Esophagus muscularis mucosa (tissue), 4 donors: ENCODE data around the gene RAI14.

Experiments used
- EP300 ChIP-seq: sonication (generic); formaldehyde crosslinking; IDR thresholded peaks from one replicate; pipeline ENCODE4 v1.6.1; 2017; ENCODE audit warnings: antibody characterized with exemption
- POLR2A ChIP-seq: fragments of 450-650 bp; IDR thresholded peaks from one replicate; pipeline ENCODE4 v1.6.1; 2017; ENCODE audit warnings: antibody characterized with exemption, moderate library complexity, mild to moderate bottlenecking, low read depth
- POLR2AphosphoS5 ChIP-seq, 2 donors: sonication (generic); formaldehyde crosslinking; IDR thresholded peaks; one replicate each; pipeline ENCODE4 v1.6.1; 2017; ENCODE audit warnings: antibody characterized with exemption in 2 of 2
- TF ChIP-seq, protein P1 (sequence below), 3 experiments: fragments of 200-600 bp in 2 of 3; fragments of 450-650 bp in 1 of 3; sonication (generic) in 2 of 3; IDR thresholded peaks; one replicate each; pipeline ENCODE4 v1.5.1; 2017 to 2019; ENCODE audit warnings: antibody characterized with exemption in 3 of 3, mild to moderate bottlenecking in 2 of 3, moderate library complexity in 1 of 3

DNA sequence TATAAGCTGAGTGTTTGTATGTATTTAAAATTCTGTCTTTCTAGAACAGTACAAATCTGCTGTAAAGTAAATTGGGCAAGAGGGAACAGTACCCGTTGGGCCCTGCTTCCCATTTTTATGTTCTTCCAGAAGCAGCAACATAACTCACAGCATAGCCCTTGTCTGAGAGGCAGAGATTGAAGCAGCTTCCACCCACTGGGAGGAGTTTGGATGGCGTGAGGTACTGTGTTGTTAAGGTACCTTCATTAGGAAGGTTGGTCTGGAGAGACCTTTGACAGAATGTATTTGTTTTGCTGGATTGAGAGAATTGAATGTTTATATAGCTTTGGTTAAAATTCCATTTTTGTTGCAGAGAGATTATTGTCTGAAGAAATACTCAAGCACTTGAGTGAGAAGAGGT is 24.8 kb downstream of the RAI14 start:
- TF ChIP-seq, protein P1, sequence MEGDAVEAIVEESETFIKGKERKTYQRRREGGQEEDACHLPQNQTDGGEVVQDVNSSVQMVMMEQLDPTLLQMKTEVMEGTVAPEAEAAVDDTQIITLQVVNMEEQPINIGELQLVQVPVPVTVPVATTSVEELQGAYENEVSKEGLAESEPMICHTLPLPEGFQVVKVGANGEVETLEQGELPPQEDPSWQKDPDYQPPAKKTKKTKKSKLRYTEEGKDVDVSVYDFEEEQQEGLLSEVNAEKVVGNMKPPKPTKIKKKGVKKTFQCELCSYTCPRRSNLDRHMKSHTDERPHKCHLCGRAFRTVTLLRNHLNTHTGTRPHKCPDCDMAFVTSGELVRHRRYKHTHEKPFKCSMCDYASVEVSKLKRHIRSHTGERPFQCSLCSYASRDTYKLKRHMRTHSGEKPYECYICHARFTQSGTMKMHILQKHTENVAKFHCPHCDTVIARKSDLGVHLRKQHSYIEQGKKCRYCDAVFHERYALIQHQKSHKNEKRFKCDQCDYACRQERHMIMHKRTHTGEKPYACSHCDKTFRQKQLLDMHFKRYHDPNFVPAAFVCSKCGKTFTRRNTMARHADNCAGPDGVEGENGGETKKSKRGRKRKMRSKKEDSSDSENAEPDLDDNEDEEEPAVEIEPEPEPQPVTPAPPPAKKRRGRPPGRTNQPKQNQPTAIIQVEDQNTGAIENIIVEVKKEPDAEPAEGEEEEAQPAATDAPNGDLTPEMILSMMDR (IDR thresholded peaks at IDR 0.05) = no peak
- TF ChIP-seq POLR2AphosphoS5 (IDR thresholded peaks at IDR 0.05) (no peak), POLR2A (no peak), EP300 (no peak)
